GM12878 (cell line): ENCODE results near the gene PRADC1. TPM values are rescaled to one million over a fixed set of nuclear protein-coding genes. Genes with fewer than 3 reads are reported as not detected.

ENCODE experiments used
- ATAC-seq: fragments of 200-7000 bp; cut with Tn5 transposase; 3 replicates; pipeline ENCODE4 v1.9.1; 2020; ENCODE audit warnings: mild to moderate bottlenecking, moderate library complexity
- BruUV-seq: library from RNA; stranded (reverse); fragments of 400-500 nt; replicated peaks from 2 replicates; lab custom pipeline; 2021; lab: Mats Ljungman, UMichigan
- CTCF ChIA-PET: fragments of 300-600 bp; sonication (Branson Sonifier 250); formaldehyde crosslinking; extraction: SDS; loops from one replicate; lab custom pipeline; 2021; ENCODE audit warnings: inconsistent platforms; lab: Yijun Ruan, JAX
- POLR2A ChIA-PET: fragments of 350-600 bp; formaldehyde crosslinking; extraction: SDS; loops from one replicate; lab custom pipeline; 2021; ENCODE audit warnings: inconsistent platforms; lab: Charles Lee
- RAD21 ChIA-PET: fragments of 300-600 bp; sonication (Branson Sonifier 250); formaldehyde crosslinking; loops from one replicate; lab custom pipeline; 2023; ENCODE audit warnings: antibody characterized with exemption; ENCODE audit not compliant: unreplicated experiment; lab: Charles Lee
- SMC1A ChIA-PET: fragments of 300-600 bp; sonication (Branson Sonifier 250); formaldehyde crosslinking; loops from one replicate; lab custom pipeline; 2023; ENCODE audit not compliant: unreplicated experiment, uncharacterized antibody; lab: Charles Lee
- DNase-seq: peaks from one replicate; pipeline ENCODE4 v3.0.0-alpha.2; 2011; ENCODE audit warnings: low read depth, low spot score
- FAIRE-seq: peaks from 3 replicates; lab custom pipeline; 2011; peaks lifted over from hg19 to GRCh38; lab: Jason Lieb, UNC
- H2AFZ ChIP-seq: 2 replicates; pipeline ENCODE4 v1.6.0; 2011; ENCODE audit warnings: low read depth, low read length, control low read depth; ENCODE audit not compliant: control insufficient read depth
- H3K27ac ChIP-seq: 2 replicates; pipeline ENCODE4 v1.5.1; 2011; ENCODE audit warnings: control low read depth; ENCODE audit not compliant: control insufficient read depth, insufficient read depth
- H3K27me3 ChIP-seq, 2 experiments: replicated peaks in 1 of 2; 2 replicates each; pipeline versions ENCODE4 v1.6.0 to v1.6.1; 2011; ENCODE audit warnings: low read length in 1 of 2; ENCODE audit not compliant: control insufficient read depth in 2 of 2, insufficient read depth in 2 of 2
- H3K36me3 ChIP-seq, 2 experiments: 2 replicates each; pipeline ENCODE4 v1.5.1; 2011; ENCODE audit warnings: low read length in 1 of 2; ENCODE audit not compliant: control insufficient read depth in 2 of 2, insufficient read depth in 2 of 2
- H3K4me1 ChIP-seq: 2 replicates; pipeline ENCODE4 v1.6.1; 2011; ENCODE audit warnings: mild to moderate bottlenecking, low read length, moderate library complexity, mixed read lengths; ENCODE audit not compliant: control insufficient read depth, insufficient read depth
- H3K4me2 ChIP-seq: 2 replicates; pipeline ENCODE4 v1.6.0; 2011; ENCODE audit warnings: control low read depth; ENCODE audit not compliant: control insufficient read depth, insufficient read depth
- H3K4me3 ChIP-seq: fragments of 200-600 bp; sonication (generic); 2 replicates; pipeline ENCODE4 v1.5.1; 2016
- H3K79me2 ChIP-seq: 2 replicates; pipeline ENCODE4 v1.6.0; 2011; ENCODE audit warnings: low read length; ENCODE audit not compliant: control insufficient read depth, insufficient read depth
- H3K9ac ChIP-seq: 2 replicates; pipeline ENCODE4 v1.8.0; 2011; ENCODE audit warnings: low read length, control low read depth, mixed read lengths; ENCODE audit not compliant: control insufficient read depth, insufficient read depth
- H3K9me3 ChIP-seq: replicated peaks from 3 replicates; pipeline ENCODE4 v1.5.1; 2011; ENCODE audit warnings: mild to moderate bottlenecking, low read length; ENCODE audit not compliant: control insufficient read depth, insufficient read depth
- H4K20me1 ChIP-seq: 2 replicates; pipeline ENCODE4 v1.6.0; 2011; ENCODE audit not compliant: control insufficient read depth, insufficient read depth
- NR2F1 ChIP-seq: fragments of 450-650 bp; conservative IDR thresholded peaks from 2 replicates; pipeline ENCODE4 v1.6.1; 2017; ENCODE audit warnings: mild to moderate bottlenecking
- WGBS: methylation state at CpG from one replicate; pipeline ENCODE4 v1.1.6; 2016; ENCODE audit warnings: low lambda C conversion rate; ENCODE audit not compliant: insufficient replicate concordance, insufficient coverage; ENCODE audit errors: missing lambda C conversion rate; 5-methylcytosine and 5-hydroxymethylcytosine counted together
- in situ Hi-C: fragments of 300-500 bp; cut with MboI; formaldehyde crosslinking; loops from 9 replicates; pipeline ENCODE4 v1.14.3; 2018; ENCODE audit warnings: mixed read lengths
- intact Hi-C: fragments of 100-400 bp; cut with micrococcal nuclease; formaldehyde crosslinking; loops from one replicate; pipeline ENCODE4 v1.14.2; 2022; ENCODE audit not compliant: unreplicated experiment
- polyA plus RNA-seq, 11 experiments: library from polyadenylated mRNA; depleted of rRNA in 4 of 11; unstranded in 6 of 11; stranded (reverse) in 5 of 11; fragments of >200 nt; fragmentation: Nextera tagmentation in 4 of 11; fragmentation: Illumina TruSeq in 1 of 11; extraction: Ambion mirVana in 4 of 11; extraction: Trizol in 1 of 11; gene quantifications; 1 replicate in 1 of 11; 2 replicates in 10 of 11; pipeline versions ENCODE4 v1.2.1 to v1.2.3, GENCODE V29; 2011 to 2016; ENCODE audit warnings: inconsistent platforms in 2 of 11, missing spikeins in 2 of 11, low read depth in 1 of 11
- total RNA-seq, 4 experiments: library from RNA; depleted of rRNA in 3 of 4; stranded (reverse); fragments of >200 nt in 3 of 4; fragmentation: Illumina TruSeq in 1 of 4; extraction: Trizol in 1 of 4; gene quantifications; 2 replicates each; pipeline versions ENCODE4 v1.2.1 to v1.2.3, GENCODE V29; 2013 to 2021

Gene PRADC1
- total and polyA plus RNA-seq, 10 of the 15 experiments (the other 5 are each of a cell fraction or from before 2014, with no cell fraction given) = 3.7 to 39.0 (median 13.8) TPM

DNA sequence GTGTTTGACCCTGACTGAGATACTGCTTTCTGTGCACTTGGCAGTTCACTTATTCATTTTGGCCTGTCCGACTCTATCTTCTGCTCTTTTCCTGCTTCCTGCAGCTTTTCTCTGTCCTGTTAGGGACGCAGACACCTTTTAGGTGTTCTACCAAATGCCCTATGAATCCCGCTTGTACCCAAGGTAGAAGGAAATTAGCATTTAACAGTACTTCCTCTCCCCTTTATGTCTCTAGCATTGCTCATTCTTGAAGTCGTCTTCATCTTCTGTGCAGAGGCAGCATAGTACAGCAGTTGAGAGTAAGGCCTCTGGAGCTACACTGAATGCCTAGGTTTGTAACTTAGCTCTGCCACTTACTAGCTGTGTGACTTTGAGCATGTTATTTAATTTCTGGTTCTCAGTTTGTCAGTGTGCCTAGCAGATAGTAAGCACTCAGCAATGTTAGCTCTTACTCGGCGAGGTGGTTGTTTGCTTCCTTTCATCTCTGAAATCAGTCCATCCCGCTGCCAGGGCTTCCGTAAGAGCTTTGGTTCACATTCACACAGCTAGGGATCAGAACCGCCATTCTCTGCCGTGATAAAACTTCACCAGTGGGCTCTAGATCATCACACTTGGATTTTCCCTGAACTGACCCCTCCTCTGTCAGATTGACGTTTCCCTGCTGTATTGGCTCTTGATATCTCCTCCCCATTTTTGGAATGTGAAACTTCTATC is 2.4 kb upstream of the PRADC1 start:
- POLR2A ChIA-PET = interaction anchor here (0.7 to 3.4 kb wide), 7 partner anchors 10 to 53 kb away, joined by 3 to 14 read pairs (median 4); partner anchors contain the start of genes FBXO41 and SMYD5
- H3K4me2 ChIP-seq = peak overlapping the region; percentile 89
- in situ Hi-C loops = no loop called here
- FAIRE-seq (no peak), ATAC-seq (no peak), DNase-seq (no peak)
- TF ChIP-seq NR2F1 = no peak
- SMC1A ChIA-PET = interaction anchor here (0.6 to 5.2 kb wide), 7 partner anchors 10 to 537 kb away, joined by 3 to 39 read pairs (median 3); no protein-coding TSS in a partner anchor
- H2AFZ ChIP-seq = no peak overlapping the region
- 8% methylated on average over 11 of the region's 11 CpGs for WGBS
- H4K20me1 ChIP-seq = 0 out of 2 replicates have a peak, but pooled peaks cover 4% of the 10 kb centered on the region
- peaks cover 4% of the 10 kb centered on the region for H3K4me1 ChIP-seq
- no peaks in the 10 kb centered on the region for H3K9me3 ChIP-seq
- H3K4me3 ChIP-seq = peak overlapping the region; percentile 78
- RAD21 ChIA-PET = interaction anchor here (1.1 to 3.2 kb wide), 2 partner anchors 22 to 54 kb away, joined by 3 to 22 read pairs; partner anchors contain the start of gene SMYD5
- no TSS peak for BruUV-seq
- H3K79me2 ChIP-seq = peaks cover 62% of the 10 kb centered on the region
- intact Hi-C loops = loop anchor here (2.0 kb wide), 1 partner anchor 49 kb away; the partner anchor contains the start of gene FBXO41
- peaks cover 0 to 11% of the 10 kb centered on the region in 2 experiments; a peak in 3 of 4 replicates for H3K36me3 ChIP-seq
- H3K9ac ChIP-seq = peak overlapping the region; percentile 82
- H3K27me3 ChIP-seq = no peaks in the 10 kb centered on the region
- H3K27ac ChIP-seq = peak overlapping the region; percentile 91
- CTCF ChIA-PET = interaction anchor here (0.7 to 9.8 kb wide), 9 partner anchors 9 to 125 kb away, joined by 3 to 99 read pairs (median 6); partner anchors contain the start of genes EGR4, FBXO41 and SMYD5
